Kidney capillary endothelial cell (primary cell): ENCODE results near the gene SEBOX.
A peak's percentile ranks its signal among the peaks of the same experiment; 100 is the strongest.

Experiments used
- DNase-seq: peaks from one replicate; pipeline ENCODE4 v3.0.0-alpha.2; 2018; ENCODE audit warnings: low spot score

SEBOX gene

GRCh38 chr17:28394337-28395116, 29.5 kb upstream of the SEBOX start:
- peak; percentile 16 for DNase-seq

- no peak for DNase-seq
Observed at GRCh38 chr17:28392491-28392890, 27.5 kb upstream of the SEBOX start.

DNA sequence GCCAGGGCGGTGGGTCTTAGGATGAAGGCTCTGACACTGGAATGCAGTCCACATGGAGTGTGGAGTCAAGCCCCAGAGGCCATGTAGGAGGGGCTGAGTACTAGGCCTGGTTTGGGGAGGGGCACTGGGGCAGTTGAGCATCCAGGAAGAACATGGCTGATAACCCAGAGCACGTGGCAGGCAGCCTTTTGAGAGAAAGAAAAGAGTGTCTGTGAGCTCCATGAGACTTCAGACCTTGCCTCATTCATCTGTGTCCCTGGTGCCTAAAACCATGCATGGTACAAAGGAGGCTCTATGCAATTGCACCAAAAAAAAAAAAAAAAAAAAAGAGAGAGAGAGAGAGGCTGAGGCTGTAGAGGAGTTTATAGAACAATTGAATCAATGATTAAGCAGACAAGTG, 26.4 kb upstream of the SEBOX start:
- no peak for DNase-seq

DNA sequence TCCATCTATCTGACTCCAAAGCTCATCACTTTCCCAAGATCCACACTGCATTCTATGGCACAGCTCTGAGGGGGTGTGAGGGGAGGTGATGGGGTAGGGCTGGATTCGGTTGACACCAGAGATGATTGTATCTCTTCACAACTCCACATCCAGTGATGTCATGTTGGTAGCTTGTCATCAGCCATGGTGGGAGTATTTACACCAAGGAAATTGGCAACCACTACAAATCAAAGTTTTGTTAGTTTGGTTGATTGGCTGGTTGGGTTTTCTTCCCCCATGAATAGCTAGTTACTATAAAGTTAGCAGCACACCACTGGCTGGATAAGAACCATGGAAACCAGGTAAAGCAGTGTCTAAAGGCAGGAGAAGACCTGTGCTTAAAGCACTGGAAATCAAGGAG, 26.0 kb upstream of the SEBOX start:
- no peak for DNase-seq

DNA sequence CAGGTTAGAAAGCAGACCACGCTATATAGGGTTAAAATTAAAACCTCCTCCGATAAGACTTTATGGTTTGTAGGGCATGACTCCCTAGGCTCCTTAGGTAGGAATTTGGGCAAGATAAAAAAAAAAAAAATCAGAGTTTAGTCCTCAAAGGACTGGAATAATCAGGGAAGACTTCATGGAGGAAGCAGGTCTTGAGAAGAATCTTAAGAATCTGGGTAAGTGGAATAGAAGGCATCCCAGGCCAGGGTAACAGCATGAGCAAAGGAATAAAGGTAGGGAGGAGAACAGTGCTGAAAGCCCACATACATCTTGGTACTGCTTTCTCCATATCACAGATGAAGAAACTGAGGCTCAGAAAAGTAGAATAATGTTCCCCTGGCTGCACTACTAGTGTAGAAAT, 25.6 kb upstream of the SEBOX start:
- DNase-seq, result no peak

DNA sequence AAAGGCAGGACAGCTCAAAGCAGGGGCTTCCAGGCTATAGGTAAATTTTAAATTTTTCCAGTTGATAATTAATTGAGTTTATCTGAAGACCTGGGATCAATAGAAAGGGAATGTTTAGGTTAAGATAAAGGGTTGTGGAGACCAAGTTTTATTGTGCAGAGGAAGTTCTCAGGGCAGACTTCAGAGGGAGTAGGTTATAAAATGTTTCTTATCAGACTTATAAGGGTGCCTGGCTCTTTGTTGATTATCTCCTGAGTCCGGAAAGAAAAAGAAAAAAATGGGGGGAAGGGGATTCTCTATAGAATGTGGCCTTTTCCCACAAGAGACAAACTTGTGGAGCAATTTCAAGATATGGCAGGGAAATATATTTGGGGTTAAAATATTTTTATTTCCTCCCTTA, 25.1 kb upstream of the SEBOX start:
- DNase-seq, result no peak

- DNase-seq, result no peak
Observed at GRCh38 chr17:28388106-28388505, 23.1 kb upstream of the SEBOX start.

- no peak for DNase-seq
Observed at GRCh38 chr17:28386391-28386790, 21.4 kb upstream of the SEBOX start.

- no peak for DNase-seq
Observed at GRCh38 chr17:28385406-28385805, 20.4 kb upstream of the SEBOX start.

DNA sequence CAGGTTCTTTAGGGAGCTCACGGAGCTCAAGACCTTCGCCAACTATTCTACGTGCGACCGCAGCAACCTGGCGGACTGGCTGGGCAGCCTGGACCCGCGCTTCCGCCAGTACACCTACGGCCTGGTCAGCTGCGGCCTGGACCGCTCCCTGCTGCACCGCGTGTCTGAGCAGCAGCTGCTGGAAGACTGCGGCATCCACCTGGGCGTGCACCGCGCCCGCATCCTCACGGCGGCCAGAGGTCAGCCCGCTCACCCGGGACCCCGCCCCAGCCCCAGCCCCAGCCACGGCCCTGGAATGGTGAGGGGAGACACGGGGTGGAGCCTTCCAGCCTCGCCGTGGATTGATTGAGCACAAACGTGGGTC, 20.0 kb upstream of the SEBOX start:
- no peak for DNase-seq

GRCh38 chr17:28384281-28385036, 19.5 kb upstream of the SEBOX start:
- no peak for DNase-seq

- peak; percentile 44 for DNase-seq
Observed at GRCh38 chr17:28381141-28381825, 16.3 kb upstream of the SEBOX start.

GRCh38 chr17:28379814-28380801, 15.1 kb upstream of the SEBOX start:
- DNase-seq, result no peak

GRCh38 chr17:28372945-28373274, 7.9 kb upstream of the SEBOX start:
- no peak for DNase-seq

DNA sequence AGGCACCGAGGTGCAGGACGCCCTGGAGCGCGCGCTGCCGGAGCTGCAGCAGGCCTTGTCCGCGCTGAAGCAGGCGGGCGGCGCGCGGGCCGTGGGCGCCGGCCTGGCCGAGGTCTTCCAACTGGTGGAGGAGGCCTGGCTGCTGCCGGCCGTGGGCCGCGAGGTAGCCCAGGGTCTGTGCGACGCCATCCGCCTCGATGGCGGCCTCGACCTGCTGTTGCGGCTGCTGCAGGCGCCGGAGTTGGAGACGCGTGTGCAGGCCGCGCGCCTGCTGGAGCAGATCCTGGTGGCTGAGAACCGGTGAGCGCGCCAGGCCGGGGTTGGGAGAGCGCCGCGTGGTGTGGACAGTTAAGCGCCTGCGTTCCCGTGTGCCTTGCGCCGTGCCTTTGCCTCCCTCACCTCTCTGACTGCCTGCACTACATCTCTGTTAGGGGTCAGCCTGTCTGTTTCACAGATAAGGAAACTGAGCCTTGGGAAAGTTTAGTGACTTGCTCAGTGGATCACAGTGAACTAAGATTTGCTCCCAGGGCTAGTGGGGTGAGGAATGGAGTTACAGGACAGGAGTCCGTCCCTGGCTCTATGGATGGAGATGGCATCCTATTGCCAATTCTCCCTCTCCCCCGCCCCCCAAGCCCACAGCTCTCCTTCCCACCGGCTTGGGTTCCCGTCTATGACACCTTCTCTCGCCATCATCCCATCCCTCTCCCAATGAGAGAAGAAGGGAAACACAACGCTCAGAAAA, 7.4 kb upstream of the SEBOX start:
- DNase-seq, result no peak

DNA sequence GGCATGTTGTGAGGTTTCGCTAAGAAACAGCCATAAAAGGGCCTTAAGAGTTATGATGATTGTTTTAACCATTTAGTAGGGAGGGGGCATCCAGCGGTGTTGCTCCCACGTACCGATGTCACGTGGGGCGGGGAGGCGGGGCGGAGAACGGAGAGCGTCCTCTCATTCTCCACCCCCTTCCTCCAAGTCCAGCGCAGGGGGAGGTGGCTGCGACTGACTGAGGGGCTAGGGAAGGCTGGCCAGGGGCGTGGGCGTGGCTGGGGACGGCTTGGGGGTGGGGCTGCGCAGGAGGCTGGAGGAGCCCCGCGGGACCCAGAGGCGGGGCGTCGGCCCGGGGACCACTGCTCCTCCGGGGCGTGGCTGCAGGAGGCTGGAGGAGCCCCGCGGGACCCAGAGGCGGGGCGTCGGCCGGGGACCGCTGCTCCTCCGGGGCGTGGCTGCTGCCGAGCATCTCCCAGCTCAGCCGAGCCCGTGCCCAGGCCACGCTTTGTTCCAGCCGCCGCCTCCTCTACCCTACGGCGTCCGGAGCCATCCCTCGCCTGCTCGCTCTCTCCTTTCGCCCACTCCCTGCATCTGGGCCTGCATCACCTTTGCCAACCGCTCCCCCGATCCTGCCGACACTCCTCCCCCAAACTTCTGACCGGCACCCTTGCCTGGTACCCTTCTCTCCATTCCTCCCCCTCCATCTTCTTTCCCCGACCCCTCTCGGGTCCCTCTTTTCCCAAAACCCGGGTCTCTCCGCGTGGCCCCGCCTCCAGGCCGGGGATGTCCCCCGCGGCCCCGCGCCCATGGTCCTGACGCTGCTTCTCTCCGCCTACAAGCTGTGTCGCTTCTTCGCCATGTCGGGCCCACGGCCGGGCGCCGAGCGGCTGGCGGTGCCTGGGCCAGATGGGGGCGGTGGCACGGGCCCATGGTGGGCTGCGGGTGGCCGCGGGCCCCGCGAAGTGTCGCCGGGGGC, 6.5 kb upstream of the SEBOX start, which contains the start of gene SARM1:
TSS of gene SARM1 (plus strand) at position 450 of the 958 bp plus-strand sequence. CDS start at position 789, 339 bp downstream.
- no peak for DNase-seq

GRCh38 chr17:28370744-28371103, 5.7 kb upstream of the SEBOX start:
- no peak for DNase-seq

GRCh38 chr17:28370035-28370743, 5.2 kb upstream of the SEBOX start, which contains the start of gene VTN:
VTN (minus strand) TSS chr17:28370307; CDS start chr17:28370203, 104 bp downstream.
- no peak for DNase-seq

DNA sequence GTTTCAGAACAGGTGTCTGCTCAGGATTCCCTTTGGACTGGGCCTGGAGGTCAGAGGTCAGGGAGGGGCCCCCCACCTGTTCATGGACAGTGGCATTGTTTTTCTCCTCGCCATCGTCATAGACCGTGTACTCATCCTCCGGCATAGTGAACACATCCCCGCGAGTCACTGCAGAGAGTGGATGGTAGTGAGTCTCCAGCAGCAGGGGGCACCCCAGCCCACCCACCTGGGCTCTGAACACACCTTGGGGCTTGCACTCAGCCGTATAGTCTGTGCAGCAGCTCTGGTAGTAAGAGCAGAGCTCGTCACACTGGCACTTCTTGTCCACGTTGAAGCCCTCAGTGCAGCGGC, 4.7 kb upstream of the SEBOX start:
- DNase-seq, result no peak
